ENCODE results near the gene ZFYVE27. TPM values are rescaled to one million over a fixed set of nuclear protein-coding genes. Genes with fewer than 3 reads are reported as not detected.
"Not testable (repeated sequence)": the region's sequence is repeated elsewhere in the genome, so short reads cannot be mapped to it uniquely, and the experiment has no call there.

ZFYVE27 gene, protein sequence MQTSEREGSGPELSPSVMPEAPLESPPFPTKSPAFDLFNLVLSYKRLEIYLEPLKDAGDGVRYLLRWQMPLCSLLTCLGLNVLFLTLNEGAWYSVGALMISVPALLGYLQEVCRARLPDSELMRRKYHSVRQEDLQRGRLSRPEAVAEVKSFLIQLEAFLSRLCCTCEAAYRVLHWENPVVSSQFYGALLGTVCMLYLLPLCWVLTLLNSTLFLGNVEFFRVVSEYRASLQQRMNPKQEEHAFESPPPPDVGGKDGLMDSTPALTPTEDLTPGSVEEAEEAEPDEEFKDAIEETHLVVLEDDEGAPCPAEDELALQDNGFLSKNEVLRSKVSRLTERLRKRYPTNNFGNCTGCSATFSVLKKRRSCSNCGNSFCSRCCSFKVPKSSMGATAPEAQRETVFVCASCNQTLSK
- total RNA-seq (2014; rRNA removed; shearing (Covaris generic)) = 22.4 and 25.6 TPM in 2 replicates

DNA sequence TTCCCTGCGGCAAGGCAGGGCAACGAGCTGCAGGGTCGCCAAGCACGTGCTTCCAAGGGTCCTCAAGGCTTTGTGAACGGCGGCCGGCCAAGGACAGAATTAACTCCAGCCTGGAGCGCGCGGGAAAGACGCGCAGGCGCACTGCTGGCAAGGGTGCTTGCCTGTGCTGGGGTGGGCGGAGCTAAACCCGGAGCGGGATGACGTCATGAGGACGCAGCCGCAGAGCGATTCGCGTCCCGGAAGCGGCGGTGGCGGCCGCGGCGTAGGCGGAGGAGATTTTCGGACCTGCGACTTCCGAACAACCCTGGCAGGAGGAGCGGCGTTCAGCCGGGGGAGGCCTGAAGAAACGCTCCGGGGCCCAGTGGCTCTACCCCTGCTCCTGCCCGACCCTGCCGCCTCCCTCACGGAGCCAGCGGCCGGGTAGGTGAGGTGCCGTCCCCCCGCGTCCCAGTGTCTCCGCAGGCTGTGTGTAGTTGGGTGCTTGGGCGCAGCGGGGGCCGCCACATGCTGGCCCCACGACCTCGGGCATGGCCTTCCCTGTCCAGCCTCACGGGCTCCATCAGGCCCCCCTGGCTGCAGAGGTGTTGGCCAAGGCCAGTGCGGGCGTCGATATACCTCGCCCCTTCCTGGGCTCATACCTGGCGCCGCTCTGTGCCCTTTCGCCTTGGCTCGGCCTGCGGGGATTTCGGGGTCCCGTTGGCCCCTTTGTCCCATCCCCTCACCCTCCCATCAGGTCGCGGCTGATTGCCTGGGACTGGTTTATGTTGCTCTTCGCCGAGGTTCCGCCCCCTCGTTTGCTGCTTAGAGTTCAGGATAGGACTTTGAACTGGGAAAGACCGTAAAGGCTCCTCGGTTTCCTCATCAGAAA lies at the start of gene ZFYVE27:
ZFYVE27 (plus strand) TSS at position 227 of the 868 bp plus-strand sequence. CDS start 1,350 bp downstream, outside the sequence.
- peak; percentile 89 for DNase-seq (ENCODE audit: low spot score)

DNA sequence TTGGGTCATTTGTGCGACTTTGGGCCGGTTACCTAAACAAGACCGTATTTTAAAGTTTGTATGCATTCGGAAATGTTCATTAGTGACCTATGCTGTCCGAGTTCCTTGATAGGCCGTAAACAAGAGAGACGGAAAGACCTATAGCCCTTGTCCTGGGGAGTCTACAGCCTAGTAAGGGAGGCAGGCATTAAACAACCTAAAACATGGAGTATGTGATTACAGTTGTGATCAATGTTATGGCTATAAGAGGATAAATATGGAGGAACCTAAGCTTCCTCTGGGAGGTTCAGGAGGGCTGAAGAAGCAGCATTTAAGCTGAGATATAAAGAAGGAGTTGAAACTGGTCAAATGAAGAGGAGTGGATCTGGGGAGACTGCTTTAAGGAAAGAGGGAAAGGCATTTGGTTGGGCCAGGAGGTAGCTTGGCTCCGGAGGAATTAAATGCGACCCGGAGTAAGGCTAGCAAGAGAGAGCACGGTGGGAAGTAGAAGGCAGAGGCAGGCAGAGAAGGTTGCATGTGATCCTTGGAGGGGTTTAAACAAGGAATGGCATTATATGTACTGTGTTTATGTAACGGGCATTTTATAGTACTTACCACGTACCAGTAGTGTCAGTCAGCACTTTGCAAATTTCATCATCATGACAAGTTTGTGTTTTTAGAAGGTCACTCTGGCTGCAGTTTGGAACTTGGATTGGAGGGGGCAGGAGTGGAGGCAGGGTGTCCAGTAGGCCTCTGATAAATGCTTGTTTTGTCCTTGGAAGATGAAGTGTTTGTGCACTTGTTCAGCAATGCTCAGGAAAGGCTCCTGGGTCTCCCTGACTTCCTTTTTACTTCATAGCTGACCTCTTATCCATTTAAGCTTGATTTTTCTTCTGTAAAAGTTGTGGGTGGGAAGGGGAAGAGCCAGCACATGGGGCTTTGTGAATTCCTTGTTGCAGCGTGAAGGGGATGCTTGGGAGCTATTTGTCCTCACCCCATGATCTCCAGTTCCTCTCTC lies 48.8 kb upstream of the ZFYVE27 start:
- peak; percentile 59 for DNase-seq (ENCODE audit: low spot score)

DNA sequence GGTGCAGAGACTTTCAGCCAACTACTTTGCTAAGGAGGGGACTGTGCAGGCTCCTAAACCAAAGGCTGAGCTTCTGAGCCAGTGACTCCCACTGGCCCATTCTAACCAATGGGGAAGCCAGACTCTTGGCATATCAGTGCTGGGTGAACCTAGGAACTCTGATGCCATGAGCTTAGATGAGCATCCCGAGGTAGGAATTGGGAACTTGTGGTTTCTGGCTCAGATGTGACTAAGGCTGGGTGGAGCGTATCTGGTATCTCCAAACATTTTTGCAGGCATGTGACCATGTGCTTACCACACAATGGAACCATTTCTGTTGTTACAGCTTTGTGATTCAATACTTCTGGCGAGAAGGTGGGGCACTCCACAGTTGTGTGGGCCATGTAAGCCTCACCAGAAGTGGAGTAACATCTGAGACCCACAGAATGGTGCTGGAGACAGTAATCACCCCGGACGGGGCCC lies 47.3 kb upstream of the ZFYVE27 start:
- DNase-seq (ENCODE audit: low spot score) = peak; percentile 99

DNA sequence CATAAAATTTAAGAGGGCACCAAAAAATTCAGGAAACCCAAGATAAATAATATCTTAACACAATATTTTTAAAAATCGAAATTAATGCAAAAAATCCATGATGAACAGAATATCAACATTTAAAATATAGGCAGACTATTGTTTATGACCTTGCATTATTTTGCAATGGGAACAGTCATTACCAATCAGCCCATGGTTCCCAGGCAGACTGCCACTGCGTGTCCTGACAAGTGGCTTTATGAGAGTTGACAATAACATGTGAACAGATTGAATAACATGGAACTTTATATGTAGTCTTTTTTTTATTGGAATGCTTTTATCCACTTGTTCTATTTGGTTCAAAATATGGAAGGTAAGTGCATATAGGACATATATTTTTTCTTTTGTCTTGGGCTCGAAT lies 46.8 kb upstream of the ZFYVE27 start:
- DNase-seq (ENCODE audit: low spot score) = peak; percentile 16

DNA sequence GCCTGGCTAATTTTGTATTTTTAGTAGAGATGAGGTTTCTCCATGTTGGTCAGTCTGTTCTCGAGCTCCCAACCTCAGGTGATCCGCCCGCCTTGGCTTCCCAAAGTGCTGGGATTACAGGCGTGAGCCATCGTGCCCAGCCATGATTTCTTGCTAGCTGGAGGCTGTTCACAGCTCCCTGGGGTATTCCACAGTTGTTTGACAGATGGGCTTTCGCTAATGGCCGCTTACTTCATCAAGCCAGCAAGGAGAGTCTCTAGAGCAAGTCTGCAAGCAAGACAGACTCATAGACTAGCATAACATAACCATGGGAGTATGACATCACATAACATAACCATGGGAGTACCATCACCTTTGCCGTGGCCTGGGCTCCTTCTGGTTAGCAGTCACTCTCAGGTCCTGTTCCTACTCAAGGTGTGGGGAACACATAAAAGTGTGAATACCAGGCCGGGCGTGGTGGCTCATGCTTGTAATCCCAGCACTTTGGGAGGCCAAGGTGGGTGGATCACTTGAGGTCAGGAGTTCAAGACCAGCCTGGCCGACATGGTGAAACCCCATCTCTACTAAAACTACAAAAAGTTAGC lies 38.8 kb upstream of the ZFYVE27 start:
- DNase-seq (ENCODE audit: low spot score) = not testable (repeated sequence)

DNA sequence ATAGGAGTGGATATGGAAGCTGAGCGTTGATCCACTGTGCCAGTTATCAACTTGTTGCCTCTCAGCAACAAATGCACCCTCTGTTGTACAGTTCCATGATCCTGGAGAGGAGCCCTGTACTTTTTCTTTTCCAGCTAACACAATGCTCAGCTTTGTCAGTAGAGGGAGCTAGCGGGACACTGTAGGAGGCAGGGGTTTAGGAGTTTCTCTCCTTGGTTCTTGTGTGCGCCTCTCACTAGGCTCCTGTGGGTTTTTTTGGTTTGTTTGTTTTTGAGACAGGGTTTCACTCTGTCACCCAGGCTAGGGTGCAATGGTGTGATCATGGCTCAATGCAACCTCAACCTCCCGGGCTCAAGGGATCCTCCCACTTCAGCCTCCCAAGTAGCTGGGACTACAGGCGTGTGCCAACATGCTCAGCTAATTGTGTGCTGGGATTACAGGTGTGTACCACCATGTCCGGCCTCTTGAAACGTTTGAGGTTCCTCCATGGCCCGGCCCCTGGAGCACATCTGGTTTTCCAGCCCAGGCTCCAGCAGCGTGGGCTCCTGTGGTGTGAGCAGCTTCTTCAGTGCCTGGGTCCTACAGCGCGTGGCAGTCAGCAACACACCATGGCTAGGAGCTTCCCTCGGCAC lies 35.4 kb upstream of the ZFYVE27 start:
- peak; percentile 73 for DNase-seq (ENCODE audit: low spot score)

DNA sequence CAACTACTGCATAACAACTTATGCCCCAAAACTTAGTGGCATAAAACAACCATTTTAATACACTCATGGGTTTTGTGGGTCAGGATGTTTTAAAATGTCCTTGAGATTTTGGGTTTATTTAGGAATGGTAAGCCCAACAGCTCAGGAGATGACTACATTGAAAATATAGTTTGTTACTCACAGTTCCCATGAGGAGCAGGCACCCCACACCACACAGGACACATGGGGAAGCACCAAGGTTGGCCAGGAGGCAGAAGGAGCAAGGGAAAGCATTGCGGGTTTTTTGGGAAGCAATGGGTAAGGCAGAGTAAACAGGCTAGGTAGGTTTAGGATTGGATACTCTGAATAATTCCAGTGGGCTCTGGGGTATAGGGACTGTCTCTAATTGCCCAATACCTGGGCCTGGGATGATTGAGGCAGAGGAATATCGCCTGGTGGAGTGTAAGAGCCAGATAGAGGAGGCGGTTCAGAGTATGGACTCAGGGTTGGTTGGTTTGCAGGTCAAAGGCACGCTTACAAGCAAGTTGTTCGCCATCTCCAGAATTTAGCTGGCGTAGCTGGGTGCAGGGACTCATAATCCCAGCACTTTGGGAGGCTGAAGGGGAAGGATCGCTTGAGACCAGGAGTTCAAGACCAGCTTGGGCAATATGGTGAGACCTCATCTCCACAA lies 33.4 kb upstream of the ZFYVE27 start:
- no peak for DNase-seq (ENCODE audit: low spot score)

DNA sequence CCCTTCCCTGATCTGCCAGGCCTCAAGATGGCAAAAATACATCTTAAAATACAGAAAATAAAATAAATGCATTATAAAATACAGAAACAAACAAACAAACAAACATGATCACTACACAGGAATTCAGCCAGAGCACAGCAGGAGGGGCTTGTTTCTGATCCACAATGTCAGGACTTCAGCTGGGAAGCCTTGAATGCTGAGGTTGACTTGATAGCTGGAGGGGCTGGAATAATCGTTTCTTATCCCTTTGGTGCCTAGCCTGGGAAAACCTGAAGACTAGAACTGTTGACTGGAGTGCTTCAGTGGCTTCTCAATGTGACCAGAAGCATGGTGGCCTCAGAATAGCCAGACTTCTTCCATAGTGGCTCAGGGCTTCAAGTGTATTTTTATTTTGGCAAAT lies 32.6 kb upstream of the ZFYVE27 start:
- no peak for DNase-seq (ENCODE audit: low spot score)

DNA sequence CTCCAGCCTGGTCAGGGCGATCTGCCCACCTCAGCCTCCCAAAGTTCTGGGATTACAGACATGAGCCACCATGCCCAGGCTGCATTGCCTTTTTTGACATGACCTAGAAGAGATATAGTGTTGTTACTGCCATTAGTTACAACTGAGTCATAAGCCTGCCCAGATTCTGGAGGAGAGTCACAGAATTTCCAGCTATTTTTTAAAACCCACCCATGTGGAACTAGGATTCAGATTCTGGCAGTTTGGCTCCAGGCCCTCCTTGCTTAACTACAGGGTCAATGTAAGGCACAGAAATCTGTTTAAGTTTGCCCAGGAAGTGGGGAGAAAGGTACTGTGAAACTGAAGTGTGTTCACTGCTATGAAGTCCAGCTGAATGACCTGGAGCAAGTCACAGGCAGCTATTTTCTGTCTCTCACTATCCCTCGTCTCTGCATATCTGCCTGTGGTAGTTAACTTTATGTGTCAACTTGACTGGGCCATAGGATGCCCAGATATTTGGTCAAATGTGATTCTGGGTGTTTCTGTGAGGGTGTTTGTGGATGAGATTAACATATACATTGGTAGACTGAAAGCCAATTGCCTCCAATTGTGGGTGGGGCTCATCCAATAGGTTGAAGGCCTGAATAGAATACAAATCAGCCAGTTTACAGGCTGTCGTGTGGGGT lies 31.8 kb upstream of the ZFYVE27 start:
- no peak for DNase-seq (ENCODE audit: low spot score)

DNA sequence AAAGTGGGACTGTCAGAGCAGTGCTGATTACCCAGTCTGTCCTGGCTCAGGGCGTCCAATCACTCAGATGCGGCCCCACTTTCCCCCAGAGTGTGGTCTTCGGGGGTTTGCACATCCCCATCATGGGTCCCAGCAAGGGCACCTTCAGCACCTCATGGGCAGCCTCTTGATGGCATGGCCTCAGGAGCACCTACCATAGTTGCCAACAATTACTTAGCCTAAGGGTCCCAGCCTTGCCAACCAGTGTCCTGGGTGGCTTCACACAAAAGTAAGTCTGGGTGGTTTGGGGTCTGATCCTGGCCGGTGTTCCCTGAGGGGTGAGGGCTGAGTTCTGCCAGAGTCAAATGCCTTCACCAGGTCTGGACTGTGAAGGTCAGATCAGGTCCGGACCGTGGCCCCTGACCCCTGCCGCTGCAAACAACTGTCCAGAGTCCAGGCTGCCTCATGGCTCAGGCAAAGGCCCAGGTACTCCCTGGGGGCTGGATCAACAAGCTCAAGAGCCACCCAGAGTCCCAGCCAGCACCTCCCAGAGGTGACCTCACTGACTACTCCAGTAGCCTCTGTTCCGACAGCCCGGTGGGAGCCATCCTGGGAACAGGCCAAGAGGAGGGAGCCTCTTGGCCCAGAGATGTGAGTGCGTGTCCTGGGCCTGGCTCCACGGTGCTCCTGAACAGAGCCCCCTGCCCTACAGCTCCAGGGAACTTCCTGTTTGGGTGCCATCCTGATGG lies 29.6 kb upstream of the ZFYVE27 start:
- no peak for DNase-seq (ENCODE audit: low spot score)

DNA sequence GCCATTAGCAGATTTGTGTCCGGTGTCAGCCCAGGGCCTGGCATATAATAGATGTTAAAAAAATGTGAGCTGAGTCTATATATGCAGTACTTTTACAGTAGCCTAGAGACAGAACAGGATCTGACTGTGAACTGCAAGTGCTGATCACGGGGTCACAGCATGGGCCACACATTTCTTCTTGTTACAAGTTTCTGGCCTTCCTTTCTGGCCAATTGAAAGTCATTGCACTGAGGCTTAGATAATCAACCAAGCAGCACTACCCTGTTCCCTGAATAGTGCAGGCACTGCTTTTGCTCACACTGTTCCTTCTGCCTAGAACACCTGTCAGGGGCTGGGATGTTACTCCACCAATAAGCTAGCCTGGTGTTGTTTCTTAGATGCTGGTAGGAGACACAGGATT lies 28.8 kb upstream of the ZFYVE27 start:
- DNase-seq (ENCODE audit: low spot score) = no peak

DNA sequence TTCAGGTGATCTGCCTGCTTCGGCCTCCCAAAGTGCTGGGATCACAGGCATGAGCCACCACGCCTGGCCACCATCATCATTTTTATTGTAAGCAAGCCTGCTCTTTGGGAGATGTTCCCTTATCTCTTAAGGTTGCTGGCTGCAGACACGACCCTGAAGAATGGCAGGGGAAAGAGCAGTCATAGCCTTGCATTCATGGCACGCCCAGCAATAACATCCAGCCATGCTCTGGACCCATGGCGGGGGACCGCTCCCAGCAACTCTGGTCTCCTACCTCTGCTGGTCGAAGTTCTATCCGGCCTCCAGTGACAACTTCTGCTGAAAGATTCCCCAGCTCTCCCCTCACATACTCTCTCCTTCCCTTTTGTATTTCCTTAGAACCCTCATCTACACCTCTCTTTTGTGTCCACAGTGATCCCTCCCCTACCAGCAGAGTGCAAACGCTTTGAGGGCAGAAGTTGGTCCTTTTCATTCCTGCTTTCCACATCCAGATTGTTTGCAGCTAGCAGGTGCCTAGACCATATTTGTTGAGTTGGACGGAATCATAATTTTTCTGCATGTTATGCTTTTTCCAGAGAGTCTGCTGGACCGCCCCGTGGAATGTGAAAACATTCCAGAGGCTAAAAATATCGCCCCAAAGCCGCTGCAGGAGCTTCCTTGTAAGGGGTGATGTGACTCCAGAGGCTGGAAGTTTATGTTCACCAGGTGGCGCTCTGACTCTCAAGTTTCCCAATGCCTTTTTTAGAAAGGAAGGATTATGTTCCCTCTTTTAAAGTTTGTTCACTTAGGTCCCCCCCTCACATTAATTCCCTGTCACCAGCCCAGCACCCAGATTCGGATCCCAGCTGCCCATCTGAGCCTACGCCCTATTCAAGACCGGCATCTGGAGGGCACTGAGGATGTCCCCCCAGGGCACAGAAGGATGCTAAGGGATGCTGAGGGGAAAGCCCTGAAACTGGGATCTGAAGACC lies 27.7 kb upstream of the ZFYVE27 start:
- DNase-seq (ENCODE audit: low spot score) = peak; percentile 79

DNA sequence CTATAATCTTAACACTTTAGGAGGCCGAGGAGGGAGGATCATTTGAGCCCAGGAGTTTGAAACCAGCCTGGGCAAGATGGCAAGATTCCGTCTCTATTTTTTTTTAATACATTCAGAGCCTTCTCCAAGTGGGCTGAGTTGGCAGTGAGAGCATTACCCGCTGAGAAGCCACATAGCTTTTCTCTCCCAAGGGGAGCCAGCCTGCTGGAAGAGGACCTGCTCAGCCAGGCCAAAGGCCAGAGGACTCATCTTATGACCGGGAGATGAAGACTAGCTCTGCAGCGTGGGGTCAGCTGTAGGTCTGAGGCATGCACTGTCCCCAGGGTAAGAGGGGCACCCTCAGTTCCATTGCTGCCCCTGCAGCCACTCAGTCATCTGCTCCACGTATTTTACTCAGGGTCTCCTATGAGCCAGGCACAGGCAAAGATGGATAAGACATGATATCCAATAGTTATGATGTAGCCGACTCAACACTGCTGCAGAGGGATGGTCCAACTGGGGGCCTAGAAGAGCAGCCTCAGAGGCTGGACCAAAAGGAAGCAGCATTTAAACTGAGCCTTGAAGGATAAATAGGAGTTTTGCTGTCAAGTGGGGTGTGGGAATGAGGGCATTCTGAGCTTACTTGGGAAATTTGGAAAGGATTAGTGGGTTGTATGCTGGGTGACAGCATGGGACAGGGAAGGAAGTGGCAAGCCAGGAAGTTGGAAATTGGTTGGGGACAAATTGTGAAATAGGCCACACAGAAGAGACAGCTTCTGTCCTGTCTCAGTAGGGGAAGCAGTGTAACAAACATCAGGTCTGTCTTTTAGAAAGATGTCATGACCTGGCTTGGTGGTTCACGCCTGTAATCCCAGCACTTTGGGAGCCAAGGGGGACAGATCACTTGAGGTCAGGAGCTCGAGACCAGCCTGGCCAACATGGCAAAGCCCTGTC lies 25.0 kb upstream of the ZFYVE27 start:
- no peak for DNase-seq (ENCODE audit: low spot score)

DNA sequence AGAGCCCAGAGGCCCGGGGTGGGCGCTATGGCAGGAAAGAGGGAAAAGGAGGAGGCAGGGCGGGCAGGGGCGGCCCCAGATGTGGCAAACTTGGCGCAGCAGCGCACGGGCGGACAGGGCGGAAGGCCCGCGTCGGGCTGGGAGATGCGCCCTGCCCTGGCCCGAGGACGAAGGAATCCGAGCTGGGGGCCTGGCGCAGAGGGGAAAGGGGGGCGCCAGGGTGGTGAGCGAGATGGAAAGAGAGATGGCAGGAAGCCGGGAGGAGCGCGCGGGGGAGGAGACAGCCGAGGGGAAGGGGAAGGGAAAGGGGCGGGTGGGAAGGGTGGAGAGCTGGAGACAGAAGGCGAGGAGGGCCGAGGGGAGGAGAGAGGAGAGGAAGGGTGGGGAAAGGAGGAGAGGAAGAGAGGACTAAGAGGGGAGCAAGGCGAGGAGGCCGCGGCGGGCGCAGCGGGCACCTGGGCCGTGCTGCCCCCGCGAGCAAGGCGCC lies 23.5 kb upstream of the ZFYVE27 start, which contains the start of gene MARVELD1:
MARVELD1 (plus strand) TSS at position 392 of the 487 bp plus-strand sequence. CDS start 147 bp downstream, outside the sequence.
- peak; percentile 68 for DNase-seq (ENCODE audit: low spot score)

DNA sequence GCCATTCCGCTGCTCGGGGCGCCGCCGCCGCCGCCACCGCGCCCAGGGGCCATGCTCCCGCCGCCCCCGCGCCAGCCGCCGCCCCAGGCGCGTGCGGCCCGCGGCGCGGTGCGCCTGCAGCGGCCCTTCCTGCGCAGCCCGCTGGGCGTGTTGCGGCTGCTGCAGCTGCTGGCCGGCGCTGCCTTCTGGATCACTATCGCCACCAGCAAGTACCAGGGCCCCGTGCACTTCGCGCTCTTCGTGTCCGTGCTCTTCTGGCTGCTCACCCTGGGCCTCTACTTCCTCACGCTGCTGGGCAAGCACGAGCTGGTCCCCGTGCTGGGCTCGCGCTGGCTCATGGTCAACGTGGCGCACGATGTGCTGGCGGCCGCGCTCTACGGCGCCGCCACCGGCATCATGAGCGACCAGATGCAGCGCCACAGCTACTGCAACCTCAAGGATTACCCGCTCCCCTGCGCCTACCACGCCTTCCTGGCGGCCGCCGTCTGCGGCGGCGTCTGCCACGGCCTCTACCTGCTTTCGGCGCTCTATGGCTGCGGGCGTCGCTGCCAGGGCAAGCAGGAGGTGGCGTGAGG lies 23.0 kb upstream of the ZFYVE27 start:
- DNase-seq (ENCODE audit: low spot score) = peak; percentile 49
